Fibroblast of upper back skin (primary cell): ENCODE measurements around the gene FARP2.
"Not testable (repeated sequence)": the region's sequence is repeated elsewhere in the genome, so short reads cannot be mapped to it uniquely, and the experiment has no call there.

Experiments used
- DNase-seq: peaks from one replicate; pipeline ENCODE4 v3.0.0-alpha.2; 2013

Gene FARP2

DNA sequence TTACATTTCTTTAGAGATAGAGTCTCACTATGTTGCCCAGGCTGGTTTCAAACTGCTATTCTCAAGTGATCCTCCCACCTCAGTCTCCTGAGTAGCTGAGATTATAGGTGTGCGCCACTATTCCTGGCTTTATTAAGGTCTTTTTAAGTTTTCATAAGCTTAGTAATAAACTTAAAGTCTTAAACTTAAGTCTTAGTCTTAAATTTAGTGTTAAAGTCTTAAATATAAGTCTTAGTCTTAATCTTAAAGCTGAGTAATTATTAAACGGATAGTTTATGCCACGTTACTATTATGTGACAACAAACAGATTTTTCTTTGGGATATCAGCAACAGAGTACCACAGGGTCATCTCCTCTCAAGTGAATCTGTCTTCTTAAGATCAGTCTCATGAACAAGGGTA, 12.6 kb downstream of the FARP2 start:
- no peak for DNase-seq

DNA sequence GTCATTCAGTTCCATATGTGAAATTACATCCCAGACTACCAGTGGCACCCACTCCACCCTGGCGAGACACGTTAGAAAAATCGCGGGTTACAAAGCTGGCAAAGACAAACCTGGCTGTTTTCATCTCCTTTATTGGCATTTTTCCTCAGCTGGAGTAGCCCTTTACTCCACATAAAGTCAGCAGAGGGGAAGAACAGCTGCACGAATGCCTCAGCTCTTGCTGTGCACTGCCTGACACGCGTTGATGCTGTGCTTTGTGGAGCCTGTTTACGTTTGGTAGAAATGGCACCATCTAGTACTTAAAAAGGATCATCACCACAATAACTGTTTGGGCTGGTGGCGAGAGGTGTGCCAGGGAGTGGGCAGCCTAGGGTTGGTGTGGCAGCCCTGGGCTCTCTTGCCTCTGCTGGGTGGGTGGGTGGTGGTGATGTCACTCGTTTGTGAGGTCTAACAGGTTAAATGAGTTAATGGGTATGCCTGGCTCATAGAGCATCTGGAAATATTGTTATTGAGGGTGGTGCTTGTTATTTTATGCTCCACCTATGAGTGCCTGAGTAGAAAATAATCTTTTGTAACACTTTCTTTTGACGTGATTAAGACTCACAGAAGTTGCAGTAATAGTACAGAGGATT, 16.4 kb downstream of the FARP2 start:
- DNase-seq = no peak

DNA sequence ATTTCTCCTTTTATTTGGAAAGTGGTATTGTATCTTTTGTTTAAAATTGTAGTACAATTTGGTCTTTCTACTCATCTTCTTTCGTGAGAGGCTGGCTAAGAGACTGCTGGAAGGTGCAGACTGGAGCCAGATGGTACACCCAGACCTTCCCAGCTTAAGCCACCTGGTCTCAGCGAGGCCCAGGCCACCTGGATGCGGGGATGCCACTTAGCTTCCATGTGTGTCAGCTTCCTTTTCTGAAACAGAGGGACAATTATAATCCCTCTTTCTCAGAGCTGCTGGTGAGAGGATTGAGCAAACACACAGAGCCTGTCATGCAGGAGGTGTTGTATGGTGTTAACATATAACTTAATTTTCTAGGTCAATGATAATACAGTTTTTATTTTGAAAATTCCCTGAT, 17.4 kb downstream of the FARP2 start:
- DNase-seq = no peak

DNA sequence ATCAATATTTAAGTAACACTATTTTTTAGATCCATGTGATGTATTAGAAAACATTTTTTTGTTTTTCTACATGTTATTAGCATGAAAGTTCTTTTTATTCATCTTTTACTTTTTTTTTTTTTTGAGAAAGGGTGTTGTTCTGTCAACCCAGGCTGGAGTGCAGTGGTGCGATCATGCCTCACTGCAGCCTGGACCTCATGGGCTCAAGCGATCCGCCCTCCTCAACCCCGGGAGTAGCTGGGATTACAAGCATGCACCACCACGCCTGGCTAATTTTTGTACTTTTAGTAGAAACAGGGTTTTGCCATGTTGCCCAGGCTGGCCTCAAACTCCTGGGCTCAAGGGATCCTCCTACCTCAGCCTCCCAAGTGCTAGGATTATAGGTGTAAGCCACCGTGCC, 17.8 kb downstream of the FARP2 start:
- not testable (repeated sequence) for DNase-seq

DNA sequence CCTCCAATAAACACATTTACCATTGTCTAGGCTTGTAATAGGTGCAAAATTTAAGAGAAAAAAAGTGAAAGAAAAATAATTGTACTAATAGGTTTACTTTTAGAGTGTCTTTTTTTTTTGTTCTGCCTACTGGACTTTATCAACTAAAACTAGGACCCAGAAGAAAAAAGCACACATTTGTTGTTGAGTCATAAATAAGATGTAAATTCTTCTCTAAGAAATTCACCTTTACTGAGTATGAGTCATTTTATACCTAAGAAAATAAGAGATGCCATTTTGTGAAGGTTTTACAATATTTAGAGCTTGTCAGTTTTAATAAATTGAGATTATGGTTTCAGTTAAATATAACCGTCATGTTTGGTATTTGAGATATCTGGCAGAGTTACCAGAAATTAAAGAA, 19.2 kb downstream of the FARP2 start:
- no peak for DNase-seq

DNA sequence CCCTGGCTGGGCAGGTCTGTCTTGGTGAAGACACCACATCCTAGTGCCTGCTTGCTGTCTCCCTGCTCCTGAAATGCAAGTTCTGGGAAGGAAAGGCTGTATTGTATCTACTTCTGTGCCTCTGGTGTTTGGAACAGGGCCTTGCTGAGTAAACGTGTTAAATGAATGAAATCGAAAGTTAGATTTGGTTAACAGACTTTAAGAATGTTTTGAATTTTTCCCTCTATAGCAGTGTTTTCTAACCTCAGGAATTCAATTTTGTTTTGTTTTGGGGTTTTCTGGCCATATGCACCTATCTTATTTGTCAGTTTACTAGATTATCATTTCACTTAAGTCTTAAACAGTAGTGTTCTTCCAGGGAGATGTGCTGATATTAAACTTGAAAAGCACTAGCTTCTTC, 20.7 kb downstream of the FARP2 start:
- DNase-seq = no peak

DNA sequence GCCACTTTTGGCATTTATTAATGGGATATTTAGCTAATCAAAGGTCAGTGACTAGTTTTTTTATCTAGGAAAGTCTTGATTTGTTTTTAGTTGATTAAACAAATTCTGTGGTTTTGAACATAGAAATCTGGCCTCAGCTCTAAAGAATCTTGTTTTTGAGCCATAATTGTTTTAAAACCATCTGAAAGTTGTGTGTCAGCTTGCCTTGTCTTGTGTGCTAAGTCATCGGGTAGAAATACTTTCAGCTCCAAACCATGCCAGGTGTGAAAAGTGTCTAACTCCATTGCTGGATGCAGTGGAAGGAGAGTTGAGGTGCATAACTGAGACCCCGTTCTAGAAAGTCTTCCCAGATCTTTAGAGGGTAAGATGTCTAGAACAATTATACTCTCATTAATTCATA, 22.7 kb downstream of the FARP2 start:
- DNase-seq = no peak

DNA sequence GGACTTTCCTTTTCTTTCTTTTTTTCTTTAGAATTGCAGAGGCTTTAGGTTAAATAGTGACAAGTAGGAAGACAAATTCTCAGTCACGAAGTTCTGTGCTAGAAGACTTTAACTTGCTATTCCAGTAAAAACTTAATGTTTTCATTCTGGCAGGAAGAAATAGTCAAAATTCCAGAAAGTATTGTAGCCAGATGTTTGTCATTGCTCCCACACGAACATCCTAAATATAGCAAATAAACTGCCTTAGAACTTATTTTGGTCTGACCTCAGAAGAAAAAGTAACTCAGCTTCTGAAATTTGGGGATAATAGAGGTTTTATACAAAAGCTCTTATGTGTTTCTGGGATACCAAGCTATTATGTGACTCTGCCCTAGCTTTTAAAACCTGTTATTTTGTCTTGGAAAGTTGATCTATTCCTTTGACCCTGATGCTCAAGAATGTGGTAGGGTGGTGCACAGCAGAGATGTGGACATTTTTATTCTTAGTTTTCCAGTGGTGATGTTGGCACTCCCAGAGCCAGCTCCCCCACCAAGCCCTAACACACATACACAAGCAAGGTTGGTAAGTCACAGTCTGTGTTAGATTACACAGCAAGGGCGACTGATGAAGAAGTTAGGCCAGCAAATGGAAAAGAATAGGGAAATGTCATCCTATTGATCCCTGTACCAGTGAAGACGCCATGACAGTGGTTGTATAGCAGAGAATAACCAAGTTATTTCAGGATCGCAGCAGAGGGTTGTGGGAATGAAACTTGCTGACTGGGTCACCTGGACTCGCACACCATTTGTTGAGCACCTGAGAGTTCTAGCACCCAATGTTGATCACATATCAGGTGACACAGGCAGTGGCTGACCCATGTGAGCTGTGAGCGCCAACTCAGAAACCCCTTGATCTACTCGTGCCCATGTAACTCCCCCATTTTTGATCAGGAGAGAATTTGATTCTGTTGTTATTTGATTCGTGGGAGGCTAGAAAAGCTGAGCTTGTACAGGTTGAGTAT, 23.7 kb downstream of the FARP2 start:
- DNase-seq = peak; percentile 72

DNA sequence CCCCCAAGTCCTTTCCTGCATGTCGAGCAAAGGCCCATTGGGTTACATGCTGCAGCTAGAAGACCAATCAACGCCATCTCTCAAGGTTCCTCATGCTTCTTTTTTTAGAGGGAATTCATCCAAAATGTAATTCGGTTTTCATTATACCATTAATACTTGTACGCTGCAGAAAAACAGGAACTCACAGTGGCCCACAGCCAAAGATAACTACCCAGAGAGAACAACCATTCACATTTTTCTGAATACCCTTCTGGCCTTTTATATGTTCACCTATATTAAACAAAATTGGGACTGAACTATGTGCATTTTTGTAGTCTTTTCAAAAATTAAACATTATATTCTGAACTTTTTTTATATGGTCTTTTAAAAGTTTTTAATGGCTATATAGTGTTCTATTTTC, 25.8 kb downstream of the FARP2 start:
- no peak for DNase-seq

DNA sequence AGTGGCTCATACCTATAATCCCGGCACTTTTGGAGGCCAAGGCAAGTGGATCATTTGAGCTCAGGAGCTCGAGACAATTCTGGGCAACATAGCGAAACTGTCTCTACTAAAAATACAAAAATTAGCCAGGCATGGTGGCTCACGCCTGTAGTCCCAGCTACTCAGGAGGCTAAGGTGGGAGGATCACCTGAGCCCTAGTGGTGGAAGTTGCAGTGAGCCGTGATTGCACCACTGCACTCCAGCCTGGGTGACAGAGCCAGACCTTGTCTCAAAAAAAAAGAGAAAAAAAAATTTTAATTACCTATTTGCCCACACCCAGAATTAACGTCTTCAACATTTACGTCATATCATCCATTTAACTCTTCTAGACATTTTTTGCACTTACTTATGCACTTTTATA, 29.4 kb downstream of the FARP2 start:
- DNase-seq = not testable (repeated sequence)

DNA sequence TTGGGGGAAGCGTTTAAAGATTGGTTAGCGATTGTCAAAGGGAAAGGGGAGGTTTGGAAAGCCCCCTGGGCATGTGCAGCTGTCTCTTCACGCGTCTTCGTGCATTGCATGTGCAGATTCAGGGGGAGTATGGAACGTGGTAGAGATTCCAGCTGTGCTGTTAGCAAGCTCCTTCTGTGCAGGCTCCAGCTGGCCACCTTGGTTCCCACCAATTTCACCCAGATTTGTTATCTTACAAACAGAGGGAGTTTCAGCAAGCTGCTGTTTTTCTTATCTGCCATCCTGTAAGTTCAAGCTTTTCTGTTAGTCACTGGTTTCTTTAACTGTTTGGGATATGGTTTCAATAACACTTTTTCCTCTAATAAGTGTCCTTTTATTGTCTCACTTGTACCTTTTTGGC, 30.4 kb downstream of the FARP2 start:
- no peak for DNase-seq

DNA sequence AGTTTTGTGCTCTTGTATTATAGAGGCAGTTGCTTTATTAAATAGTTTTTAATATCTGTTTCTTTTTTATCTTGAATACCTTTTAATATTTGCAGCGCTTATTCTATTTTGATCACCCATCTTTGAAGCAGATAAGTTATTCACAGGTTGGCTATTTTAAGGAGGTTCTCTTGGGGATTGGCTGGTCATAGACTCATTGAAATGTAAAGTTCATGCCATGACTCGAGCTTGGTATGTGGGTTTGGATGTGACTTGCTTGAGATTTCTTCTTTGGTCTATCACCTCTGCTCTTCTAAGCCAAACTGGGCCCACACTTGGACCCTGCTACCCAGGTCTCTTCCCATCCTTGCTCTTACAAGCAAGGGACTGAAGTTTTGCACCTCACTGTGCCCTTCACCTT, 33.6 kb downstream of the FARP2 start:
- DNase-seq = no peak

DNA sequence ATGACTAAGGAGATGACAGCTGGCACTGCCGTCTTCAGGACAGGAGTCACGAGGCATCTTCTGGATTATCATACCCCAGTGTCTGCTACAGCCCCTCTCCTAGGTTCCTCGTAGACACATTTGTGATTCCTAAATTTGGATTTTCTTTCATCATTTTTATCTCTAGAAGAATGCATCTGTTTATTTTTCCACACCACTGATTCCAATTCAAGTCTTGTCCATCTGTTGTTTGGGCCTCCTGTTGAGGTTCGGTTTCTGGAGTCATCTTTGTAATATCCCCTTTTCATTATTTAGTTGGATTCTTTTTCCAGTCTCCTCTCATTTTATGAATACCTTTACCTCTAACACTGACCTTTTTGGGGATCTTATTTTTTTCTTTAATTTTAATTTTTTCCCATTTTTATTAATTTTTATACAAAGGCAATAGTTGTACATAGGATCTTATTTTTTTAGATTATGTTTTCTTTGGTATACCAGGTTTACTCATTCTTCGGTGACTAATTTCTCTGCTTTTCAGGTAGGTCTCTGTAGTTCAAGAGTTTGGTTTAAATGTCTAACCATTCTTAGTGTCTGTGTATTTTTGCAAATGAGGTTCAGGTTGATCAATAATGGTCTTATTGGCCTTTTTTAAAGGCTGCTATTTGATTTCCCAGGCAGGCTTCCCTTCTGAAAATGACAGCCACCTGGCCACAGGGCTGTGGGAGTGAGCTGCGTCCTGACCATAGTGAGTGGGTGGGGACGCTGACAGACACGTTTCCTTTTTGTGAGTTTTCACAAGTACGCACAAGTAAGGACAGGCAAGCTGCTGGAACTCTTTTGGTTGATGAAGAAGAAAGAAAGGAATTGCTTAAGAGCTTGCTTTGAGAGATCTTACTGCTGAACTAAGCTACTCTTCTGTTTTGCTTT, 34.5 kb downstream of the FARP2 start:
- DNase-seq = no peak

DNA sequence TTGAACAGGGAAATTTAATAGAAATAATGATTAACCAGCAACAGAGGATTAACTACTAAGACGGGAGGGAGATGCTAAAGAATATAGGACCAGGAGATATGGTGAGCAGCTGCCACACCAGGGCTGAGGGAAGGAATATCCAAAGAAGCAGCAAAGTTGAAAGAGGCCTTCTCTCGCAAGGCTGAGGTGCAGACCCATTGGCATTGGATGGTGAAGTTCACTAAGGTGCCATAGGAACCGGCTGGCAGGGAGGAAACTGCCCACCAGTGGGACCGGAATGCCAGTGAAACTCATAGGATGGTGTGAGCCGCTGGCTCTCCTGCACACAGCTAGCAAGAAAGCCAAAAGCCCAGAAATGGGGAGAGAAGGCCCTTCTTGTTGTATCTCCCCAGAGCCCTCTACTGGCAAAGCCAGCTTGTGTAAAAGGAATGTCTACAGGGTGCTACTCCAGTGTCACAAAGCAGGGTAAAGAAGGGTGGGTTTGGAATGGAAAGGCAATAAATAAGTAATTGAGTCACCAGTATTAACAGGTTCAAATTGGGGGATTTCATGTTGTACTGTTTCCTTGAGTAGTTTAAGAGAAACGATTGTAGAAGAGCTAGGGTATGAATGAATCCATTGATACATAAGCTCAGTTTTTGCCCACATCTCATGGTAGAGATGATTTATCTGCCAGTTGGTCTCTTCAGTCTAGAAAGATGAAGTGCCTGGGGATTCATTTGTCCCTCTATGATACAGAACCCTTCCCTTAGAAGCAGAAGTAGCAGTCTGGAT, 36.0 kb downstream of the FARP2 start:
- DNase-seq = peak; percentile 45

DNA sequence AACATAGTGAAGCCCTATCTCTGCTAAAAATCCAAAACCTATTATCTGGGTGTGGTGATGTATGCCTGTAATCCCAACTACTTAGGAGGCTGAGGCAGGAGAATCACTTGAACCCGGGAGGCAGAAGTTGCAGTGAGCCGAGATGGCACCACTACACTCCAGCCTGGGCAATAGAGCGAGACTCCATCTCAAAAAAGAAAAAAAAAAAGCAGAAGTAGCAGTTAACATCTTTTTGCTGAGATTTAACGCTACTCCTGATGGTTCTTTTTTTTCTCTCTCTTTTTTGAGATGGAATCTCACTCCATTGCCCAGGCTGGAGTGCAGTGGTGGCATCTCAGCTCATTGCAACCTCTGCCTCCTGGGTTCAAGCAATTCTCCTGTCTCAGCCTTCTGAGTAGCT, 36.7 kb downstream of the FARP2 start:
- DNase-seq = not testable (repeated sequence)

DNA sequence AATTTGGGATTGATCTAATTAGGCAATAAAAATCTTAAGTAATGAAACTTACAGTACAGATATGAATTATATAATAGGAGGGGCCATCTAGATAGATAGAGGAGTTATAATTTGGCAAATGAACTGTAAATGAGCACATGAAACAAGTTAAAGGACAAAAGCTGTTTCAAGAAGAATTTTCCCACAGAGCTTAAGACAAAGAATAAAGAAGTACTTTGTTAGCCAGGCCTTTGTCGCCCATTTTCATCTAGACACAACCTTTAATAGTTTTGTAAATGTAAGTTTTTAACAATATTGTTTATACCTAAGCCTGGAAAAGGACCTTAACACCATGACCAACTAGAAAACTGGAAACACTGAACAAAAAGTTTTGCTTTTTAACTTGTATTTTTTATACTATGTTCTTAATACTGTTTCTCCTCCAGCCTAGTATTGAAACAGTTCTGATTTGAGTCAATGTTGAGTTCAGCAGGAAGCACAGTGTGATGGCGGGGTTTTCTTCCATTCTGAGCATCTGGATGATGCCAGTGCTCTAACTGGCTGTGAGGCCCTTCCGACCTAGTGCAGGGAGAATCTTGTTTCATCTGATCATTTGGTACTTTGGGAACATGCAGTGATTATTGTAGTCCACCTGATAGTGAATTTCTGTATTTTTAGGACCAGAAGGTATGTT, 37.6 kb downstream of the FARP2 start:
- no peak for DNase-seq

DNA sequence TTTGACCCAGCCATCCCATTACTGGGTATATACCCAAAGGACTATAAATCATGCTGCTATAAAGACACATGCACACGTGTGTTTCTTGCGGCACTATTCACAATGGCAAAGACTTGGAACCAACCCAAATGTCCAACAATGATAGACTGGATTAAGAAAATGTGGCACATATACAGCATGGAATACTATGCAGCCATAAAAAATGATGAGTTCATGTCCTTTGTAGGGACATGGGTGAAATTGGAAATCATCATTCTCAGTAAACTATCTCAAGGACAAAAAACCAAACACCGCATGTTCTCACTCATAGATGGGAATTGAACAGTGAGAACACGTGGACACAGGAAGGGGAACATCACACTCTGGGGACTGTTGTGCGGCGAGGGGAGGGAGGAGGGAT, 40.7 kb downstream of the FARP2 start:
- not testable (repeated sequence) for DNase-seq

DNA sequence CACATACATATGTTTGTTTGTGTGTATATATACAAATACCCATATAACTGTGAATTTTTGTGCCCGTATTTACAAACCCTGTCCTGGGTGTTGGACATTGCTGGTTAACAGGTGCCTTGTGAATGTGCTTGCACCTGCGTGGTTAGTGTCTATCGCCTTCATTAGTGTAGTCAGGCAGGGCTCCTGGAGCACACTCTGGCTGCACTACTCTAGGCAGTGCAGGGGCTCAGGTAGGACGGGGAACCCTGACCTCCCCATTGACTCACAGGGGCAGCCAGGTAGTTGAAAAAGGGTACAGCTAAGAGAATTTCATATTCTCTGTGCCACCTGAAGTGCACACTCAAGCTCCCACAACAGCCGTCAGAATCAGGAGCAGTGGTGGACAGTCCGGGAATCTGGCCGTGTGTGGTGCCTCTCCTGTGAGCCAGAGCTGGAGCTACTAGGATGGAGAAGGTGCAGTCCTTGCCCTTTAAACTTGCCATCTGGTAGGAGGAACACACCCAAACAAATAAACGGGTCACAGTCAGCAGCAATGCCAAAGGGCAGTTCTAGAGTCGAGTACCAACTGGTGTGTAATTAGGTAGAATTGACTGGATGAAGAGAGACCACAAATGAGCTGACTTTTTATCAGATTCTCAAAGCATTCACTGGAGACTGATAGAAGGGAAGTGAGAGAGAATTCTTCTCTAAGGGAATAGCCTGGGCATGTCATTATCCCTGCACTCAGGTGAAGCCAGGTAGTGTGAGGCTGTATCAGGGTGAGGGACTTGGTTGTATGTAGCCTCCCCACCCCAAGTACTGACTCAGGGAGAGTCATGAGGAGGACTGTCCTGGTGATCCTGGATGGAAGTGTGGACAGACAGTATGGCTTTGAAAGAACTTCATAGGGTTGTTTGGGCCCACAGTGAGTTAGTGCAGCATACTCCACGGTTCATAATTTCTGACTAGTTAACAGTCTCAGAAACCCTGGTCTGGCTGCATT, 44.1 kb downstream of the FARP2 start:
- DNase-seq = no peak

DNA sequence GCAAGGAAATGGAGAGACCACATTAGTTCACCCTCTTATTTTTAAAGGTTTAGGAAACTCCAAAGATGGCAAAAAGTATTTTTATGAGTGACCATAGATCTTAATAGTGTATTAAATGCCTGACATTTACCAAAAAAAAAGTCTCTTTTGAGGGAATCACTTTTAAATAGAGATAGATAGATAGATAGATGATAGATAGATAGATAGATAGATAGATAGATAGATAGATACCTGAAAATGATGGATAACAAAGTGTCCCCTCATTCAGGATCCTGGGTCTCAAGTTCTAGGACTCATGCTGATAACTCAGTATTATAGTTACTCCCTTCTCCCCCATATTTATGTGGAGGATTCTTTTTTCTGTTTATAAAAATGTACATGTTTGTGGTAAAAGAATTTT, 52.8 kb downstream of the FARP2 start:
- DNase-seq = no peak

DNA sequence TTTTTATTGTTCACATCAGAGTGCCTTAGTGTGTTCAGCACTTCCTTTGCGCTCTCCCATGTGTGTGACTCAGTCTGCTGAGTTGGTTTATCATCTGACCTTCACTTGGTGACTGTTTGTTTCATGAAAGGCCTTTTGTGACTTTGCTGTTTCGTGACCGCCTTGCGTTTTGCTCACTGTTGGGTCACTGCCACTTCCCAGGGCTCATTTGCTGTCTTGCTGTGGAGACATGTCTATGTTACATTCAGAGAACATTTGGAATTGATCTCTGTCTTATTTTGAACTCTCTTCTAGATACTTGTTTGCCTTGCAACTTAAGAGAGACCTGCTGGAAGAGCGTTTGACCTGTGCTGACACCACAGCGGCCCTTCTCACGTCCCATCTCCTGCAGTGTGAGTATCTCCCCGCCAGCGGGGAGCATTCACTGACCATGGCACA, 54.7 kb downstream of the FARP2 start:
- no peak for DNase-seq

DNA sequence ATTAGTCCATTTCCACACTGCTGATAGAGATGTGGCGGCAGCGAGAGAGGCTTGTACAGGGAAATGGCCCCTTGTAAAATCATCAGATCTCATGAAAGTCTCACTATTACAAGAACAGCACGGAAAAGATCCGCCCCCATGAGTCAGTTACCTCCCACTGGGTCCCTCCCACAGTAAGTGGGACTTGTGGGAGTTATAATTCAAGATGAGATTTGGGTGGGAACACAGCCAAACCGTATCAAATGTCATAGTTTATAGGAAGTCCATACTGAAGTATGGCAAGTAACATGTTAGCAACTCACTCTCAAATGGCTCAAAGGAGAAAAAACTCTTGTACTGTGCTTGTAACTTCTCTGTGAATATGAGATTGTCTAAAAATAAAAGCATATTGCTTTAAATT, 56.1 kb downstream of the FARP2 start:
- peak; percentile 95 for DNase-seq
